ENCODE results near the gene PLEKHG4.

The PLEKHG4 gene

DNA sequence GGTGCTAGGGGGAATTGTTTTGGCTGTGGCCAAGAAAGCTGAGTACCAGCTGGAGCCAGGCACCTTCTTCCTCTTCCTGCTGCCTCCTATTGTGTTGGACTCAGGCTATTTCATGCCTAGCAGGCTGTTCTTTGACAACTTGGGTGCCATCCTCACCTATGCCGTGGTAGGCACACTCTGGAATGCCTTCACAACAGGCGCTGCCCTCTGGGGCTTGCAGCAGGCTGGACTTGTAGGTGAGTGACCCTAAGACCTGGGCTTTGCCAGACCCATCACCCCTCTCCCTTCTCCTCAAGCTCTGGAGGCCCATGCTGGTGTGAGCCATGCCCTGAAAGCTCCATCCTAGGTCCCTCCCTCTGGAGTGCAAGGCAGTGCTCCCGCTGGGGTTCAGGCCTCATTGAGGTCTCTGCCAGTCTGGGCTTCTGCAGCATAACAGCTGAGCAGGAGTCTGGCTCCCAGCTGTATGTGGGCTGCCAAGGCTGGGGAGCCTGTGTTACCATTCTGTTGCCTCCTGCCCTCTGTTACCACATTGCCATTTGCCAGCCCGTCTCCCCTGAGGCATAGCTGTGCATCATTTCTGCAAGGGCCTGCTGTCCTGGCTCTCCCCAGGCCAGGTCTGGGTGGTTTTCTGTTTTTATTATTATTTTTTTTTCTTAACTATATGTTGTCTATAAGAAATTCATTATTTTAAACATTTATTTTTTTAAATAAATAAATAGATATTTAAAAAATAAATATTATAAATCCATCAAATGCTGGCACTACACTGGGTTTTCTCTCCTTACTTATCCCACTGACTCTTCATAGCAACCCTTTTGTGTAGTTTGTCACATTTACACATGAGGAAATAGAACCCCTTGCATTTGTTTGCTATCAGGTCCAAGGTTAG lies 26.5 kb upstream of the PLEKHG4 start:
- TF ChIP-seq CTCF (conservative IDR thresholded peaks at IDR 0.05; ENCODE audit: low read length): no peak
- no peak overlapping the region for H3K4me3 ChIP-seq (ENCODE audit: low read length)
- DNase-seq (ENCODE audit: low read depth): no peak

GRCh38 chr16:67254801-67255552 lies 24.4 kb upstream of the PLEKHG4 start:
- TF ChIP-seq CTCF (conservative IDR thresholded peaks at IDR 0.05; ENCODE audit: low read length): no peak
- DNase-seq (ENCODE audit: low read depth): no peak
- H3K4me3 ChIP-seq (ENCODE audit: low read length): no peak overlapping the region

DNA sequence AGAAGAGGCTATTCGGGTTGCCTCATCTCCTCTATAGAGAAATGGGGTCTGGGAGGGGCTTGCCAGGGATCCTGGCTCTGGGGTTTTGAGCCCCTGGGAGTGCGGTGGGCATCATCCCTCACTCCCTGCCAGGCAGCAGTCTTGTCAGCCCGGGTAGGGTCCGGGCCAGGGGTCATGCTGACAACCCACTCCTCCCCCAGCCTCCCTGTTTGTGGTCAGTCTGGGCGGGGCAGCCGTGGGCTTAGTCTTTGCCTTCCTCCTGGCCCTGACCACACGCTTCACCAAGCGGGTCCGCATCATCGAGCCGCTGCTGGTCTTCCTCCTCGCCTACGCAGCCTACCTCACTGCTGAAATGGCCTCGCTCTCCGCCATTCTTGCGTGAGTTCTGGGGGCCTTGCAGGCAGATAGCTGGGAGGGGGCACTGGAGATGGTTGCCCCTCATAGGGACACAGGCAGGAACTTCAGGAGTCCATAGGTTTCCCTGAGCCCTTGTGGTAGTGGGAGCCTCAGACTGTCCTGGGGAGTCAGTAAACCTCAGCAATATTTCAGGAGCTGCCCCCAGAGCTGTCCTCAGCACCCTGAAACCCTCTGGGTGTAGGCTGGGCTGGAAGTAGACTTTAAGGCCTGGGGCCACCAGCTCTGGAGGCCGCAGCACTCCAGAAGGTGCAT lies 23.6 kb upstream of the PLEKHG4 start:
- no peak for TF ChIP-seq CTCF (conservative IDR thresholded peaks at IDR 0.05; ENCODE audit: low read length)
- DNase-seq (ENCODE audit: low read depth): no peak
- no peak overlapping the region for H3K4me3 ChIP-seq (ENCODE audit: low read length)

GRCh38 chr16:67256701-67257230 lies 22.6 kb upstream of the PLEKHG4 start:
- no peak for TF ChIP-seq CTCF (conservative IDR thresholded peaks at IDR 0.05; ENCODE audit: low read length)

GRCh38 chr16:67257486-67258160 lies 21.7 kb upstream of the PLEKHG4 start:
- no peak for TF ChIP-seq CTCF (conservative IDR thresholded peaks at IDR 0.05; ENCODE audit: low read length)
- DNase-seq (ENCODE audit: low read depth): no peak
- no peak overlapping the region for H3K4me3 ChIP-seq (ENCODE audit: low read length)

More at GRCh38 chr16:67256701-67257230, 22.6 kb upstream of the PLEKHG4 start:
- H3K4me3 ChIP-seq (ENCODE audit: low read length): no peak overlapping the region
- DNase-seq (ENCODE audit: low read depth): no peak

GRCh38 chr16:67258161-67258835 lies 21.0 kb upstream of the PLEKHG4 start:
- no peak for TF ChIP-seq CTCF (conservative IDR thresholded peaks at IDR 0.05; ENCODE audit: low read length)
- no peak for DNase-seq (ENCODE audit: low read depth)
- H3K4me3 ChIP-seq (ENCODE audit: low read length): no peak overlapping the region

All from AG10803 (cell line).